Measurements from ENCODE around the gene ALDH1L2. TPM values are rescaled to one million over a fixed set of nuclear protein-coding genes. Genes with fewer than 3 reads are reported as not detected.

ALDH1L2 gene
- total and polyA plus RNA-seq, 4 experiments from 2014 or later, result 0.08 to 0.72 (median 0.15) TPM; not detected in 1

GRCh38 chr12:104973250-104973649 is 111.0 kb downstream of the ALDH1L2 start:
- H3K4me3 ChIP-seq (ENCODE audit: low read length in 2 of 2), result no peak overlapping the region
- Mint-ChIP-seq H3K9me3 (no peaks in the 10 kb centered on the region), H3K36me3 (no peaks in the 10 kb centered on the region), H3K27ac (no peak overlapping the region), H3K4me1 (no peaks in the 10 kb centered on the region), H3K4me3 (no peak overlapping the region), H3K27me3 (no peaks in the 10 kb centered on the region)
- no peaks in the 10 kb centered on the region for H3K36me3 ChIP-seq (ENCODE audit: insufficient read depth, low read length)
- intact Hi-C loops (cut with micrococcal nuclease), result no loop called here
- H3K27me3 ChIP-seq (ENCODE audit: insufficient read depth, low read length), result no peaks in the 10 kb centered on the region
- ChIA-PET POLR2A (ENCODE audit: partially characterized antibody) (no interaction called here), CTCF (ENCODE audit: partially characterized antibody) (interaction anchor here (1.5 kb wide), 1 partner anchor 14 kb away, joined by 6 read pairs; no protein-coding TSS in a partner anchor)
- H3K9me3 ChIP-seq (ENCODE audit: control insufficient read depth in 1 of 2, low read length in 2 of 2), result no peaks in the 10 kb centered on the region
- H3K27ac ChIP-seq (ENCODE audit: low read depth, low read length), result no peak overlapping the region
- no peaks in the 10 kb centered on the region for H3K4me1 ChIP-seq (ENCODE audit: insufficient read depth, low read length)
- DNase-seq, result no peak

- H3K4me3 Mint-ChIP-seq, result no peak overlapping the region
- no peaks in the 10 kb centered on the region for H3K4me1 Mint-ChIP-seq
- CTCF ChIA-PET (ENCODE audit: partially characterized antibody), result no interaction called here
- H3K27me3 ChIP-seq (ENCODE audit: insufficient read depth, low read length), result no peaks in the 10 kb centered on the region
- no peaks in the 10 kb centered on the region for H3K36me3 ChIP-seq (ENCODE audit: insufficient read depth, low read length)
- POLR2A ChIA-PET (ENCODE audit: partially characterized antibody), result no interaction called here
- no peak overlapping the region for H3K27ac ChIP-seq (ENCODE audit: low read depth, low read length)
- peak overlapping the region in 1 of 7 donors; percentile 17 for H3K27ac Mint-ChIP-seq
- intact Hi-C loops (cut with micrococcal nuclease), result no loop called here
- H3K4me1 ChIP-seq (ENCODE audit: insufficient read depth, low read length), result no peaks in the 10 kb centered on the region
- no peaks in the 10 kb centered on the region for H3K36me3 Mint-ChIP-seq
- no peak for DNase-seq
- no peak overlapping the region for H3K4me3 ChIP-seq (ENCODE audit: low read length in 2 of 2)
- H3K27me3 Mint-ChIP-seq, result no peaks in the 10 kb centered on the region
- no peaks in the 10 kb centered on the region for H3K9me3 ChIP-seq (ENCODE audit: control insufficient read depth in 1 of 2, low read length in 2 of 2)
- no peaks in the 10 kb centered on the region for H3K9me3 Mint-ChIP-seq
Measured at GRCh38 chr12:104971306-104971705, 113.0 kb downstream of the ALDH1L2 start.

Other genes starting within 250 kb of the ALDH1L2 start
- 1 to 10 TPM; 3.6 to 3.7 TPM for gene SLC41A2, start 126.2 kb downstream of the ALDH1L2 start, total RNA-seq
- gene SLC41A2, start 126.2 kb downstream of the ALDH1L2 start, polyA plus RNA-seq, result under 1 TPM; 0.07 to 0.41 TPM
- gene NOPCHAP1, start 98.1 kb downstream of the ALDH1L2 start, total RNA-seq, result 10 to 100 TPM; 15.7 to 16.2 TPM
- gene NOPCHAP1, start 98.1 kb downstream of the ALDH1L2 start, polyA plus RNA-seq, result 10 to 100 TPM; 12.1 to 13.5 TPM
- 10 to 100 TPM; 71.4 to 75.4 TPM for gene WASHC4, start 23.3 kb upstream of the ALDH1L2 start, total RNA-seq
- 10 to 100 TPM; 36.7 to 37.9 TPM for gene WASHC4, start 23.3 kb upstream of the ALDH1L2 start, polyA plus RNA-seq
- 10 to 100 TPM; 56.0 to 61.0 TPM for gene APPL2, start 151.7 kb upstream of the ALDH1L2 start, total RNA-seq
- gene APPL2, start 151.7 kb upstream of the ALDH1L2 start, polyA plus RNA-seq, result 10 to 100 TPM in 1 of 2 donors, 1 to 10 TPM in 1; 8.8 to 15.1 TPM
- 10 to 100 TPM; 12.1 to 14.6 TPM for gene C12orf75, start 246.2 kb upstream of the ALDH1L2 start, total RNA-seq
- gene C12orf75, start 246.2 kb upstream of the ALDH1L2 start, polyA plus RNA-seq, result 100 to 1,000 TPM in 1 of 2 donors, 10 to 100 TPM in 1; 83.4 to 117 TPM

Data from CD4-positive, alpha-beta memory T cell (primary cell).